H1 (cell line): Measurements from ENCODE around the gene PPP1R14B. TPM values are rescaled to one million over a fixed set of nuclear protein-coding genes. Genes with fewer than 3 reads are reported as not detected.

Experiments
- CTCF ChIA-PET: fragments of 300-600 bp; sonication (Branson Sonifier 250); formaldehyde crosslinking; loops from one replicate; lab custom pipeline; 2021; ENCODE audit not compliant: partially characterized antibody; lab: Charles Lee
- POLR2A ChIA-PET: fragments of 300-600 bp; sonication (Branson Sonifier 250); formaldehyde crosslinking; loops from one replicate; lab custom pipeline; 2021; ENCODE audit warnings: inconsistent platforms; ENCODE audit not compliant: partially characterized antibody; lab: Charles Lee
- DNase-seq, 2 experiments: peaks; one replicate each; pipeline versions ENCODE4 v3.0.0 to v3.0.0-alpha.2; 2010 to 2022; ENCODE audit warnings: low spot score in 2 of 2, low read depth in 1 of 2, mixed read lengths in 1 of 2
- FAIRE-seq: peaks from 2 replicates; lab custom pipeline; 2011; peaks lifted over from hg19 to GRCh38; lab: Jason Lieb, UNC
- H2AFZ ChIP-seq: 2 replicates; pipeline ENCODE4 v1.8.1; 2012; ENCODE audit warnings: low read length, inconsistent platforms
- H2AK5ac ChIP-seq: 2 replicates; pipeline ENCODE4 v1.6.1; 2013; ENCODE audit warnings: low read depth, low read length
- H2BK120ac ChIP-seq: replicated peaks from 2 replicates; pipeline ENCODE3; 2013; ENCODE audit warnings: low read depth, low read length, inconsistent platforms
- H2BK12ac ChIP-seq: 2 replicates; pipeline ENCODE4 v1.6.1; 2013; ENCODE audit warnings: low read depth, low read length
- H2BK15ac ChIP-seq: 2 replicates; pipeline ENCODE4 v1.6.1; 2013; ENCODE audit warnings: low read length
- H2BK20ac ChIP-seq: 2 replicates; pipeline ENCODE4 v1.6.1; 2013; ENCODE audit warnings: low read length
- H2BK5ac ChIP-seq: 2 replicates; pipeline ENCODE4 v1.6.1; 2013; ENCODE audit warnings: low read depth, low read length
- H3K14ac ChIP-seq: 2 replicates; pipeline ENCODE4 v1.6.1; 2013; ENCODE audit warnings: inconsistent platforms; ENCODE audit not compliant: insufficient read length
- H3K18ac ChIP-seq: 2 replicates; pipeline ENCODE4 v1.6.1; 2013; ENCODE audit warnings: low read length; ENCODE audit errors: extremely low read depth
- H3K23ac ChIP-seq: 2 replicates; pipeline ENCODE4 v1.6.1; 2013; ENCODE audit warnings: inconsistent platforms; ENCODE audit not compliant: insufficient read length
- H3K23me2 ChIP-seq: 2 replicates; pipeline ENCODE4 v1.6.1; 2013; ENCODE audit warnings: low read depth, low read length
- H3K27ac ChIP-seq: 2 replicates; pipeline ENCODE4 v1.6.1; 2011; ENCODE audit warnings: low read depth, low read length, inconsistent platforms
- H3K27me3 ChIP-seq, 4 experiments: replicated peaks in 1 of 4; 1 replicate in 1 of 4; 2 replicates in 3 of 4; pipeline versions ENCODE4 v1.6.1 to v1.8.1; 2011 to 2013; ENCODE audit warnings: low read length in 3 of 4, mild to moderate bottlenecking in 3 of 4, inconsistent platforms in 2 of 4, mixed read lengths in 2 of 4, moderate library complexity in 1 of 4; ENCODE audit not compliant: control insufficient read depth in 3 of 4, insufficient read depth in 3 of 4; ENCODE audit errors: extremely low read depth in 1 of 4
- H3K36me3 ChIP-seq, 4 experiments: 2 replicates each; pipeline versions ENCODE4 v1.6.1 to v1.8.1; 2011 to 2013; ENCODE audit warnings: mild to moderate bottlenecking in 4 of 4, low read length in 3 of 4, moderate library complexity in 2 of 4, control low read depth in 1 of 4, inconsistent platforms in 1 of 4; ENCODE audit not compliant: insufficient read depth in 4 of 4, control insufficient read depth in 2 of 4
- H3K4ac ChIP-seq: replicated peaks from 2 replicates; pipeline ENCODE3; 2013; ENCODE audit warnings: low read length, low read depth, mixed read lengths, inconsistent platforms; ENCODE audit not compliant: insufficient read length
- H3K4me1 ChIP-seq, 4 experiments: replicated peaks in 1 of 4; 1 replicate in 1 of 4; 2 replicates in 3 of 4; pipeline versions ENCODE4 v1.6.1 to v1.8.1; 2011 to 2013; ENCODE audit warnings: low read length in 3 of 4, inconsistent platforms in 2 of 4, mixed read lengths in 1 of 4; ENCODE audit not compliant: insufficient read depth in 4 of 4, control insufficient read depth in 3 of 4
- H3K4me2 ChIP-seq, 2 experiments: 2 replicates each; pipeline versions ENCODE4 v1.6.1 to v1.8.1; 2011 to 2013; ENCODE audit warnings: low read depth in 2 of 2, low read length in 2 of 2, control low read depth in 1 of 2, inconsistent platforms in 1 of 2, mild to moderate bottlenecking in 1 of 2; ENCODE audit not compliant: insufficient read depth in 1 of 2
- H3K4me3 ChIP-seq, 4 experiments: fragments of 200-600, 300-600 bp in 1 of 4; sonication (generic), shearing (Covaris generic), sonication (Bioruptor Twin) in 1 of 4; 2 replicates each; pipeline versions ENCODE4 v1.5.1 to v1.8.1; 2011 to 2016; ENCODE audit warnings: low read length in 4 of 4, low read depth in 3 of 4, control low read depth in 2 of 4, inconsistent platforms in 2 of 4, mild to moderate bottlenecking in 2 of 4, mixed read lengths in 1 of 4, moderate library complexity in 1 of 4; ENCODE audit not compliant: insufficient read depth in 2 of 4; ENCODE audit errors: extremely low read depth in 1 of 4
- H3K56ac ChIP-seq: replicated peaks from 2 replicates; pipeline ENCODE3; 2013; ENCODE audit warnings: low read depth, mild to moderate bottlenecking, mixed read lengths, low read length, inconsistent platforms; ENCODE audit not compliant: insufficient read length
- H3K79me1 ChIP-seq: 2 replicates; pipeline ENCODE4 v1.6.1; 2013; ENCODE audit warnings: low read depth, low read length, control low read depth
- H3K79me2 ChIP-seq, 2 experiments: 2 replicates each; pipeline versions ENCODE4 v1.6.1 to v1.8.1; 2012 to 2013; ENCODE audit warnings: low read length in 2 of 2, mild to moderate bottlenecking in 2 of 2, inconsistent platforms in 1 of 2; ENCODE audit not compliant: insufficient read depth in 2 of 2, control insufficient read depth in 1 of 2
- H3K9ac ChIP-seq, 4 experiments: replicated peaks in 1 of 4; 1 replicate in 1 of 4; 2 replicates in 3 of 4; pipeline versions ENCODE4 v1.6.1 to v1.8.1; 2011 to 2013; ENCODE audit warnings: low read depth in 3 of 4, low read length in 3 of 4, control low read depth in 2 of 4, mild to moderate bottlenecking in 2 of 4, moderate library complexity in 2 of 4, inconsistent platforms in 1 of 4; ENCODE audit errors: extremely low read depth in 1 of 4
- H3K9me3 ChIP-seq, 2 experiments: 2 replicates each; pipeline versions ENCODE4 v1.6.1 to v1.8.1; 2012 to 2013; ENCODE audit warnings: mild to moderate bottlenecking in 2 of 2, moderate library complexity in 2 of 2, control low read depth in 1 of 2, inconsistent platforms in 1 of 2, low read depth in 1 of 2, low read length in 1 of 2, mixed read lengths in 1 of 2; ENCODE audit not compliant: insufficient read depth in 2 of 2
- H4K20me1 ChIP-seq, 2 experiments: replicated peaks in 1 of 2; 2 replicates each; pipeline versions ENCODE3 to v1.8.1; 2011 to 2013; ENCODE audit warnings: inconsistent platforms in 2 of 2, low read length in 2 of 2, mild to moderate bottlenecking in 1 of 2; ENCODE audit not compliant: insufficient read depth in 2 of 2, control insufficient read depth in 1 of 2
- H4K5ac ChIP-seq: 2 replicates; pipeline ENCODE4 v1.6.1; 2013; ENCODE audit warnings: low read length, low read depth, mixed read lengths, inconsistent platforms; ENCODE audit not compliant: insufficient read length
- H4K8ac ChIP-seq: 2 replicates; pipeline ENCODE4 v1.8.0; 2013; ENCODE audit warnings: mild to moderate bottlenecking, moderate library complexity, low read length, inconsistent platforms; ENCODE audit not compliant: insufficient read depth; ENCODE audit errors: extremely low read depth
- H4K91ac ChIP-seq: replicated peaks from 2 replicates; pipeline ENCODE3; 2013; ENCODE audit warnings: low read length, mixed read lengths, inconsistent platforms; ENCODE audit not compliant: insufficient read length
- RNF2 ChIP-seq: fragments of 200-900, 300-1000 bp; sonication (generic); IDR thresholded peaks from 2 replicates; pipeline ENCODE4 v1.7.1; 2016; ENCODE audit warnings: borderline replicate concordance, low read depth, mild to moderate bottlenecking, antibody characterized with exemption, low read length; ENCODE audit not compliant: poor library complexity, severe bottlenecking; ENCODE audit errors: missing control alignments
- WGBS, 2 experiments: shearing (Covaris generic) in 1 of 2; methylation state at CpG; one replicate each; pipeline versions ENCODE4 v1.1.6 to v1.1.7; 2013 to 2015; ENCODE audit warnings: low lambda C conversion rate in 2 of 2, mixed read lengths in 2 of 2, inconsistent platforms in 1 of 2, low coverage in 1 of 2, missing lambda C conversion rate in 1 of 2; ENCODE audit not compliant: insufficient replicate concordance in 2 of 2, insufficient coverage in 1 of 2, insufficient read length in 1 of 2; ENCODE audit errors: extremely low coverage in 1 of 2, missing lambda C conversion rate in 1 of 2; 5-methylcytosine and 5-hydroxymethylcytosine counted together
- polyA plus RNA-seq, 7 experiments: library from polyadenylated mRNA; depleted of rRNA in 3 of 7; stranded (reverse) in 5 of 7; unstranded in 2 of 7; fragments of >200 nt in 5 of 7; fragments of 200-250 nt in 2 of 7; gene quantifications; 1 replicate in 5 of 7; 2 replicates in 1 of 7; 4 replicates in 1 of 7; pipeline versions ENCODE4 v1.2.1 to v1.2.3, GENCODE V29; 2011 to 2013; ENCODE audit warnings: missing spikeins in 2 of 7, mixed read lengths in 2 of 7
- total RNA-seq: library from RNA; stranded (reverse); fragmentation: NEBNext Ultra II Directional; extraction: Animal tissue kit (Norgen Biotek cat#: 25700); gene quantifications from 2 replicates; pipeline ENCODE4 v1.2.1, GENCODE V29; 2021

PPP1R14B gene
- total and polyA plus RNA-seq, 2 of the 8 experiments (the other 6 are each of a cell fraction or from before 2014, with no cell fraction given): 265 to 419 TPM

DNA sequence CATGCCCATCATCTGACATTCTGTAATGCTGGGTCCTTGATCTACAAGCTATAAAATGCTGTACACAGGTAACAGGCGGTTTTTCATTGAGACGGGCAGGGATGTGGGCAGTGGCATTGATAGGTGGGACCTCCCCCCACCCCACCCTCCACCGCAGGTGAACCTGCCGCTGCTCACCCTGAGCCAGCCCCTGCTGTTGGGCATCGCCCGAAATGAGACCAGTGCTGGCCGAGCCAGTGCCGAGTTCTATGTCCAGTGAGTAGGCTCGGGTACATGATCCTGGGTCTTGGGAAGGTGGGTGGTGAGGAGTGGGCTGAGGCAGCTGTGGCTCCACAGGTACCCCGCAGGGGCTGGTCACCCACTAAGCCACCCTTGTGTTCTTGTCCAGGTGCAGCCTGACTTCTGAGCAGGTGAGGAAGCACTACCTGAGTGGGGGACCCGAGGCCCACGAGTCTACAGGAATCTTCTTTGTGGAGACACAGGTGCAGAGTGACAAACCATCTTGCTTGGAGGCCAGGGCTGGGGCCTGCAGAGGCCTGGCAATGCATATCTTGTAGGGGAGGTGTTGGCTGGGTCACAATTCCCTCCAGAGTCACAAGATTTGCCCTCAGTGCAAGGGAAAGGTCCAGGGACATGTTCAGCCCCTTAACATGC is 17.5 kb downstream of the PPP1R14B start:
- H2BK20ac ChIP-seq: no peak overlapping the region
- peaks cover 0 to 2% (median 0%) of the 10 kb centered on the region in 4 experiments; a peak in 1 of 8 replicates for H3K36me3 ChIP-seq
- H4K20me1 ChIP-seq: peaks cover 0 to 5% of the 10 kb centered on the region in 2 experiments
- H3K9me3 ChIP-seq: no peaks in the 10 kb centered on the region
- POLR2A ChIA-PET: interaction anchor here (0.9 to 11.9 kb wide), 3 partner anchors 18 to 38 kb away, joined by 3 to 190 read pairs (median 3); partner anchors contain the start of genes FERMT3, FKBP2, PLCB3 and PPP1R14B
- no peaks in the 10 kb centered on the region; the same call in 1 of the 2 replicates for H3K79me1 ChIP-seq
- H3K23ac ChIP-seq: no peak overlapping the region
- H2BK120ac ChIP-seq: no peak overlapping the region
- no peak overlapping the region for H3K27ac ChIP-seq
- peak overlapping the region in 1 of 4 experiments; percentile 75; a peak in 1 of 8 replicates for H3K4me3 ChIP-seq
- no peak overlapping the region for H3K4ac ChIP-seq
- no peak overlapping the region for H3K9ac ChIP-seq
- 89% methylated on average over 12 of the region's 12 CpGs; no CpG with 5 or more reads in 1 of the 2 experiments for WGBS, 2 experiments
- H2BK12ac ChIP-seq: 0 out of 2 replicates have a peak overlapping the region, but pooled peaks have one; percentile 9
- H2BK15ac ChIP-seq: no peak overlapping the region
- no peak overlapping the region for H4K5ac ChIP-seq
- FAIRE-seq (no peak), DNase-seq (no peak)
- 0 out of 2 replicates have a peak overlapping the region, but pooled peaks have one; percentile 62 for H4K8ac ChIP-seq
- H3K4me2 ChIP-seq: peak overlapping the region; percentile 87 to 97; a peak in 3 of 4 replicates
- H3K27me3 ChIP-seq: peaks cover 0 to 9% (median 6%) of the 10 kb centered on the region in 4 experiments; a peak in 4 of 7 replicates
- no peak overlapping the region for H3K18ac ChIP-seq
- H4K91ac ChIP-seq: no peak overlapping the region
- no peak overlapping the region for H2BK5ac ChIP-seq
- H3K23me2 ChIP-seq: peaks cover 21% of the 10 kb centered on the region
- no peak for TF ChIP-seq RNF2
- no peak overlapping the region for H2AK5ac ChIP-seq
- no peaks in the 10 kb centered on the region for H3K79me2 ChIP-seq
- H2AFZ ChIP-seq: no peak overlapping the region
- CTCF ChIA-PET: interaction anchor here (0.7 to 8.6 kb wide), 4 partner anchors 23 to 40 kb away, joined by 3 to 51 read pairs (median 5); partner anchors contain the start of gene FERMT3
- peaks cover 0 to 37% (median 18%) of the 10 kb centered on the region in 4 experiments; a peak in 6 of 7 replicates for H3K4me1 ChIP-seq
- no peak overlapping the region for H3K56ac ChIP-seq
- no peak overlapping the region for H3K14ac ChIP-seq
